Thyroid gland (tissue), 4 donors: ENCODE measurements around the gene KCNAB1. TPM values are rescaled to one million over a fixed set of nuclear protein-coding genes. Genes with fewer than 3 reads are reported as not detected.

Experiments used
- DNase-seq, 2 donors: peaks; one replicate each; pipeline ENCODE4 v3.0.0-alpha.2; 2019
- H3K27ac ChIP-seq, 3 donors: fragments of 200-600 bp; sonication (generic); 1 replicate in 2 of 3; 2 replicates in 1 of 3; pipeline ENCODE4 v1.5.1; 2016 to 2019; ENCODE audit warnings: mild to moderate bottlenecking in 1 of 3, moderate library complexity in 1 of 3
- H3K27me3 ChIP-seq: fragments of 200-600 bp; sonication (generic); one replicate; pipeline ENCODE4 v1.5.1; 2019
- H3K36me3 ChIP-seq, 2 donors: fragments of 200-600 bp; sonication (generic); one replicate each; pipeline ENCODE4 v1.5.1; 2016 to 2019
- H3K4me1 ChIP-seq, 2 donors: fragments of 200-600 bp; sonication (generic); one replicate each; pipeline ENCODE4 v1.5.1; 2017 to 2019
- H3K4me3 ChIP-seq, 3 donors: fragments of 200-600 bp; sonication (generic); replicated peaks in 1 of 3; 1 replicate in 2 of 3; 2 replicates in 1 of 3; pipeline ENCODE4 v1.5.1; 2016; ENCODE audit warnings: mild to moderate bottlenecking in 1 of 3
- H3K9me3 ChIP-seq: fragments of 200-600 bp; sonication (generic); one replicate; pipeline ENCODE4 v1.5.1; 2017
- CTCF ChIP-seq, 6 experiments: fragments of 200-600 bp in 3 of 6; fragments of 450-650 bp in 3 of 6; sonication (generic) in 3 of 6; IDR thresholded peaks; one replicate each; pipeline ENCODE4 v1.5.1; 2016 to 2019; ENCODE audit warnings: antibody characterized with exemption in 6 of 6, mild to moderate bottlenecking in 2 of 6, inconsistent platforms in 1 of 6, moderate library complexity in 1 of 6
- POLR2A ChIP-seq, 2 donors: fragments of 450-650 bp; IDR thresholded peaks; one replicate each; pipeline ENCODE4 v1.6.1; 2017; ENCODE audit warnings: antibody characterized with exemption in 2 of 2, mild to moderate bottlenecking in 2 of 2, moderate library complexity in 1 of 2
- WGBS, 2 donors: methylation state at CpG; one replicate each; pipeline ENCODE4 v1.1.5; 2017; 5-methylcytosine and 5-hydroxymethylcytosine counted together
- intact Hi-C: fragments of 100-400 bp; cut with DNase I; formaldehyde crosslinking; loops from one replicate; pipeline ENCODE4 v1.15.1; 2023
- total RNA-seq, 4 donors: library from RNA; depleted of rRNA; stranded (reverse); fragments of >200 nt; gene quantifications; one replicate each; pipeline ENCODE4 v1.2.3, GENCODE V29; 2016

KCNAB1 gene
- total RNA-seq, 4 donors from 2014 or later, result 19.3 to 26.1 (median 22.9) TPM

- H3K4me1 ChIP-seq, result peaks cover 5 to 34% of the 10 kb centered on the region in 2 donors
- H3K9me3 ChIP-seq, result no peaks in the 10 kb centered on the region
- H3K4me3 ChIP-seq, result no peak overlapping the region
- H3K27me3 ChIP-seq, result no peaks in the 10 kb centered on the region
- TF ChIP-seq CTCF (IDR thresholded peaks at IDR 0.05), result no peak
- DNase-seq, result no peak
- H3K27ac ChIP-seq, result no peak overlapping the region
- intact Hi-C loops, result loop anchor here (10.0 kb wide), 1 partner anchor 341 kb away; no protein-coding TSS in a partner anchor
- WGBS, 2 donors, result 82 to 86% methylated on average over 3 of the region's 3 CpGs
- H3K36me3 ChIP-seq, result no peaks in the 10 kb centered on the region
Observed at GRCh38 chr3:156516284-156516683, 395.9 kb downstream of the KCNAB1 start.

GRCh38 chr3:156516961-156517360, 396.6 kb downstream of the KCNAB1 start:
- Histone ChIP-seq H3K4me3 (no peak overlapping the region), H3K27ac (peak overlapping the region in 1 of 3 donors; percentile 11), H3K9me3 (no peaks in the 10 kb centered on the region), H3K27me3 (no peaks in the 10 kb centered on the region), H3K36me3 (no peaks in the 10 kb centered on the region), H3K4me1 (peaks cover 5 to 34% of the 10 kb centered on the region in 2 donors)
- TF ChIP-seq POLR2A (IDR thresholded peaks at IDR 0.05) (no peak), CTCF (IDR thresholded peaks at IDR 0.05) (no peak)
- 70 to 83% methylated on average over 1 of the region's 1 CpG for WGBS, 2 donors
- DNase-seq, result no peak
- intact Hi-C loops, result loop anchor here (10.0 kb wide), 1 partner anchor 342 kb away; no protein-coding TSS in a partner anchor

- no peak for TF ChIP-seq POLR2A (IDR thresholded peaks at IDR 0.05)
- no peak for TF ChIP-seq CTCF (IDR thresholded peaks at IDR 0.05)
- no peak for DNase-seq
- H3K4me3 ChIP-seq, result no peak overlapping the region
- intact Hi-C loops, result loop anchor here (10.0 kb wide), 1 partner anchor 344 kb away; no protein-coding TSS in a partner anchor
- no peak overlapping the region for H3K27ac ChIP-seq
- H3K36me3 ChIP-seq, result no peaks in the 10 kb centered on the region
- no peaks in the 10 kb centered on the region for H3K9me3 ChIP-seq
- H3K27me3 ChIP-seq, result no peaks in the 10 kb centered on the region
- peaks cover 5 to 29% of the 10 kb centered on the region in 2 donors for H3K4me1 ChIP-seq
Observed at GRCh38 chr3:156518726-156519125, 398.3 kb downstream of the KCNAB1 start.

GRCh38 chr3:156519758-156520162, 399.4 kb downstream of the KCNAB1 start:
- Histone ChIP-seq H3K9me3 (no peaks in the 10 kb centered on the region), H3K4me3 (no peak overlapping the region), H3K27ac (no peak overlapping the region), H3K36me3 (no peaks in the 10 kb centered on the region), H3K4me1 (peaks cover 5 to 25% of the 10 kb centered on the region in 2 donors), H3K27me3 (no peaks in the 10 kb centered on the region)
- DNase-seq, result no peak
- WGBS, 2 donors, result 98 to 100% methylated on average over 1 of the region's 1 CpG
- no peak for TF ChIP-seq POLR2A (IDR thresholded peaks at IDR 0.05)
- no peak for TF ChIP-seq CTCF (IDR thresholded peaks at IDR 0.05)
- intact Hi-C loops, result loop anchor here (10.0 kb wide), 1 partner anchor 345 kb away; no protein-coding TSS in a partner anchor

- H3K4me1 ChIP-seq, result peaks cover 5 to 9% of the 10 kb centered on the region in 2 donors
- peaks cover 0 to 6% of the 10 kb centered on the region in 2 donors for H3K36me3 ChIP-seq
- no peaks in the 10 kb centered on the region for H3K9me3 ChIP-seq
- no peaks in the 10 kb centered on the region for H3K27me3 ChIP-seq
- intact Hi-C loops, result no loop called here
- DNase-seq, result no peak
- 91% methylated on average over 4 of the region's 4 CpGs for WGBS, 2 donors
- no peak for TF ChIP-seq CTCF (IDR thresholded peaks at IDR 0.05)
- no peak for TF ChIP-seq POLR2A (IDR thresholded peaks at IDR 0.05)
- no peak overlapping the region for H3K27ac ChIP-seq
- no peak overlapping the region for H3K4me3 ChIP-seq
Observed at GRCh38 chr3:156522673-156523072, 402.3 kb downstream of the KCNAB1 start.
